Measurements from ENCODE around the gene PIN4. TPM values are rescaled to one million over a fixed set of nuclear protein-coding genes. Genes with fewer than 3 reads are reported as not detected.

PIN4 gene
- total RNA-seq: 10 to 100 TPM in 1 of 4 donors, 1 to 10 TPM in 2, not detected in 1; 4.6 to 12.4 (median 6.5) TPM

DNA sequence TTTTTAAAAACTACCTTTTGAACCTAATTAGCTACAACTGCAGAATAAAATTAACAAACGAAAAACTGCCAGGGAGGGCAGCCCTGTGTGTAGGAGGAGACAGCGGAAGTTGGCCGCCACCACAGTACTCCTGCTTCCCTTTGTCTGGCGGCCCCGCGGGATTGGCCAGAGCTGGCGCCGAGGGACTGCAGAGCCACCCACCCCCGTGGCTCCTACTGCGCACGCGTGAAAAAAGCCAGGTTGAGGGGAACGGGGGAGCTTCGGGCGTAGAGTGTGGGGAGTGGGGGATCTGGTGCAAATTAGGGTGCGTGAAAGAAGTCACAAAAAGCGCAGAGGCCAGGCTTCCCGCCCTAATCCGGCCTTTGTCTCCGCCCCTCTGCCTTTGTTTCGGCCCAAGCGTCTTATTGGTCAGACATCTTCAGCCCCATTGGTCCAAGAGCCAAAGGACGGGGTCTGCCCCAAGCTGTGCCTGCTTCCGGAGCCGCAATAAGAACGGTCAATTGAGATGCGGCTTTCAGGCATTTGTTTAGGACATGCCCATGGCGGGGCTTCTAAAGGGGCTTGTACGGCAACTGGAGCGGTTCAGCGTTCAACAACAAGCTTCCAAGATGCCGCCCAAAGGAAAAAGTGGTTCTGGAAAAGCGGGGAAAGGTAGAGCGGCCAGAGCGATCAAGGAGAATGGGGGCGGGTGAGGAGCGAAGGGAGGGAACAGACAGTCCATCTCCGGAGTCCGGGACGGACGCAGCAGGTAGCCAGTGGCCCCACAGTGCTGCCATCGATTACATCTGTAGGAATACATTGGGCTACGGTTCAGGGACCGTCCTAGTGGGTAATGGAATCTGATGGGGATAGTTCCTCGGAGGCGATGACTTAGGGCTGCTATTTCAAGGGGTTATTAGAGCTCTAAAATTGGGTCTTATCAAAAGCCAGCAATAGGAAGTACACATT, at the start of gene PIN4:
Gene PIN4, plus strand, starts transcription at position 580 of the 948 bp plus-strand sequence. Its CDS starts 29 bp downstream, at position 609.
- peak; percentile 89 to 96 for DNase-seq (ENCODE audit: low spot score in 2 of 2)
- intact Hi-C loops (cut with DNase I; ENCODE audit: low total_unique reads): no loop called here
- H3K4me3 ChIP-seq (ENCODE audit: low read depth, poor library complexity, severe bottlenecking): peak within 1 kb of the TSS; percentile 48
- TF ChIP-seq, protein P1, sequence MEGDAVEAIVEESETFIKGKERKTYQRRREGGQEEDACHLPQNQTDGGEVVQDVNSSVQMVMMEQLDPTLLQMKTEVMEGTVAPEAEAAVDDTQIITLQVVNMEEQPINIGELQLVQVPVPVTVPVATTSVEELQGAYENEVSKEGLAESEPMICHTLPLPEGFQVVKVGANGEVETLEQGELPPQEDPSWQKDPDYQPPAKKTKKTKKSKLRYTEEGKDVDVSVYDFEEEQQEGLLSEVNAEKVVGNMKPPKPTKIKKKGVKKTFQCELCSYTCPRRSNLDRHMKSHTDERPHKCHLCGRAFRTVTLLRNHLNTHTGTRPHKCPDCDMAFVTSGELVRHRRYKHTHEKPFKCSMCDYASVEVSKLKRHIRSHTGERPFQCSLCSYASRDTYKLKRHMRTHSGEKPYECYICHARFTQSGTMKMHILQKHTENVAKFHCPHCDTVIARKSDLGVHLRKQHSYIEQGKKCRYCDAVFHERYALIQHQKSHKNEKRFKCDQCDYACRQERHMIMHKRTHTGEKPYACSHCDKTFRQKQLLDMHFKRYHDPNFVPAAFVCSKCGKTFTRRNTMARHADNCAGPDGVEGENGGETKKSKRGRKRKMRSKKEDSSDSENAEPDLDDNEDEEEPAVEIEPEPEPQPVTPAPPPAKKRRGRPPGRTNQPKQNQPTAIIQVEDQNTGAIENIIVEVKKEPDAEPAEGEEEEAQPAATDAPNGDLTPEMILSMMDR (IDR thresholded peaks at IDR 0.05): no peak
- TF ChIP-seq POLR2A (IDR thresholded peaks at IDR 0.05): no peak
- WGBS, 2 donors: 0 to 34% methylated on average over 37 to 46 of the region's 46 CpGs

DNA sequence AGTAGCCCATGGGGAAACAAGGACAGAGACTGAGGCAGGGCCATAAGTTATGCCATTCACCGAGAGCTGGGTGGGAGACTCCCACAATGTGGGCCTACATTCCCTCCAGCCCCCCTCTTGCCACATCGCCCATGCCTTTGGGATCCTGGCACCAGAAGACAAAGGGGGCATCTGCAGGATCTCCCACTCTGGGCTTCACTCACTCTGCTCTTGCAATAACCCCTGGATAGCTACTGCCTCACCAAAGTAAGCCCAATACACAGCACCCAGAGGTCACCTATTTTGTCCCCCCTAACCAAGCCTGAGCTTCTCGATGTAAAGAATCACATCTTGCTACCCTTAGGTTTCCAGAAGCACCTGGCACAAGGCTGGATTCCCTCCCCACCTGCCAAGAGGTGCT, 49.1 kb upstream of the PIN4 start:
- intact Hi-C loops (cut with DNase I; ENCODE audit: low total_unique reads): no loop called here
- WGBS, 2 donors: 80 to 93% methylated on average over 2 to 3 of the region's 3 CpGs
- H3K4me3 ChIP-seq (ENCODE audit: low read depth, poor library complexity, severe bottlenecking): no peak overlapping the region
- DNase-seq (ENCODE audit: low spot score in 2 of 2): peak in 1 of 2 donors; percentile 64
- TF ChIP-seq POLR2A (IDR thresholded peaks at IDR 0.05): no peak
- TF ChIP-seq, protein P1 (IDR thresholded peaks at IDR 0.05): no peak

- TF ChIP-seq, protein P1 (IDR thresholded peaks at IDR 0.05): no peak
- TF ChIP-seq POLR2A (IDR thresholded peaks at IDR 0.05): no peak
- peak in 1 of 2 donors; percentile 80 for DNase-seq (ENCODE audit: low spot score in 2 of 2)
- 84 to 87% methylated on average over 4 to 11 of the region's 11 CpGs for WGBS, 2 donors
- intact Hi-C loops (cut with DNase I; ENCODE audit: low total_unique reads): no loop called here
- no peak overlapping the region for H3K4me3 ChIP-seq (ENCODE audit: low read depth, poor library complexity, severe bottlenecking)
These were observed 47.6 kb upstream of the PIN4 start for GRCh38 chrX:72133851-72134546.

DNA sequence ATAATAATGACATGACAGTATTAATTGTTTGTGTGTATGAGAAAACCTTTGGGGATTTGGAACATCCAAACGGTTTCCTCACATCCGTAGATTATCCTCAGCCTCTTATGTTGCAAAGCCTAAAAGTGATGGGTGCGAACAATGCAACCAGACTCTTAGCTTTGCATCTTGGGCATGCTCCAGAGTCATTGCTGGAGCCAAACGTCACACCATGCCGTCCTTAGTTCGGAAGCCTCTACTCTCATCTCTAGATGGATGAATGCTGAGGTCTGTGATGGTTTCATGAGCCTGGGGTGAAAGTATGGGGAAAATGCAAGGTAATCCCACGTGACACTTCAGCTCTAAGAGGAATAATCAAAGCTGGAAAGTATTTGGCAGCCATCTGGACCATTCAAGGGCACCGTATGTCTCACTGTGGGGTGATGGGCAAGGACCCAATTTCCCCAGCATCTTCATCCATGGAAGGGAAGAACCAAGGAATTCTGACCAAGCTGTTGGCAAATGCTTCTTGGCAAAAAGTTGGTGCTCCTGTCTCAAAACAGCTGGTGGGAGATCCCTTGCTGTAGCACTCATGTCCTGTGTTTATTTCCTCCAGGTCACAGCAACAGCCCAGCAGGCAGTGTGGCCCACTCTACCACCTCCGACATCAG, 43.6 kb upstream of the PIN4 start:
- 73 to 80% methylated on average over 9 of the region's 9 CpGs for WGBS, 2 donors
- no peak overlapping the region for H3K4me3 ChIP-seq (ENCODE audit: low read depth, poor library complexity, severe bottlenecking)
- intact Hi-C loops (cut with DNase I; ENCODE audit: low total_unique reads): no loop called here
- DNase-seq (ENCODE audit: low spot score in 2 of 2): peak in 1 of 2 donors; percentile 61
- no peak for TF ChIP-seq POLR2A (IDR thresholded peaks at IDR 0.05)
- TF ChIP-seq, protein P1 (IDR thresholded peaks at IDR 0.05): no peak

- intact Hi-C loops (cut with DNase I; ENCODE audit: low total_unique reads): no loop called here
- no peak for TF ChIP-seq POLR2A (IDR thresholded peaks at IDR 0.05)
- TF ChIP-seq, protein P1 (IDR thresholded peaks at IDR 0.05): no peak
- DNase-seq (ENCODE audit: low spot score in 2 of 2): peak in 1 of 2 donors; percentile 53
- WGBS, 2 donors: 90 to 92% methylated on average over 8 of the region's 8 CpGs
- H3K4me3 ChIP-seq (ENCODE audit: low read depth, poor library complexity, severe bottlenecking): no peak overlapping the region
These were observed 42.0 kb upstream of the PIN4 start for GRCh38 chrX:72139538-72139937.

Data from lower leg skin (tissue), 4 donors.